Coronary artery (tissue), 2 donors: ENCODE data around the gene HSD17B10.
A peak's percentile ranks its signal among the peaks of the same experiment; 100 is the strongest.

ENCODE experiments used
- DNase-seq: peaks from one replicate; pipeline ENCODE4 v3.0.0-alpha.2; 2017; ENCODE audit warnings: low spot score
- H3K27ac ChIP-seq, 2 donors: fragments of 200-600 bp; sonication (generic); one replicate each; pipeline ENCODE4 v1.5.1; 2016 to 2019
- H3K4me3 ChIP-seq: fragments of 200-600 bp; sonication (generic); 2 replicates; pipeline ENCODE4 v1.5.1; 2016; ENCODE audit warnings: mild to moderate bottlenecking, moderate library complexity
- CTCF ChIP-seq: fragments of 200-600 bp; sonication (generic); IDR thresholded peaks from one replicate; pipeline ENCODE4 v1.5.1; 2019; ENCODE audit warnings: antibody characterized with exemption

Gene HSD17B10

GRCh38 chrX:53445977-53446376 is 11.8 kb upstream of the HSD17B10 start:
- no peak overlapping the region for H3K27ac ChIP-seq
- no peak overlapping the region for H3K4me3 ChIP-seq
- no peak for TF ChIP-seq CTCF
- DNase-seq: no peak

- DNase-seq: no peak
- peak overlapping the region; percentile 68 for H3K4me3 ChIP-seq
- TF ChIP-seq CTCF: no peak
- peak overlapping the region in 1 of 2 donors; percentile 77 for H3K27ac ChIP-seq
These were observed 8.1 kb upstream of the HSD17B10 start for GRCh38 chrX:53442322-53442631.

GRCh38 chrX:53441531-53442321 is 7.6 kb upstream of the HSD17B10 start:
- peak overlapping the region; percentile 68 for H3K4me3 ChIP-seq
- H3K27ac ChIP-seq: peak overlapping the region in 1 of 2 donors; percentile 77
- DNase-seq: peak; percentile 79
- TF ChIP-seq CTCF: no peak

GRCh38 chrX:53440621-53441517 is 6.7 kb upstream of the HSD17B10 start:
- DNase-seq: peak; percentile 83
- peak overlapping the region; percentile 68 for H3K4me3 ChIP-seq
- no peak for TF ChIP-seq CTCF
- H3K27ac ChIP-seq: peak overlapping the region; percentile 43 to 77

GRCh38 chrX:53440101-53440500 is 5.9 kb upstream of the HSD17B10 start:
- no peak for TF ChIP-seq CTCF
- H3K27ac ChIP-seq: peak overlapping the region in 1 of 2 donors; percentile 77
- DNase-seq: no peak
- peak overlapping the region; percentile 68 for H3K4me3 ChIP-seq

- Histone ChIP-seq H3K27ac (no peak overlapping the region), H3K4me3 (no peak overlapping the region)
- no peak for DNase-seq
- TF ChIP-seq CTCF: no peak
These were observed 4.7 kb upstream of the HSD17B10 start for GRCh38 chrX:53438832-53439230.
